Naive thymus-derived CD4-positive, alpha-beta T cell (primary cell): Measurements from ENCODE around the gene NUDT7. TPM values are rescaled to one million over a fixed set of nuclear protein-coding genes. Genes with fewer than 3 reads are reported as not detected.
A peak's percentile ranks its signal among the peaks of the same experiment; 100 is the strongest.

Source experiments
- ATAC-seq: fragments of 150-1000 bp; cut with Tn5 transposase; 2 replicates; pipeline ENCODE4 v1.10.0; 2021; ENCODE audit warnings: mild to moderate bottlenecking, moderate library complexity
- CTCF ChIA-PET: fragments of 350-600 bp; sonication (Branson Sonifier 250); formaldehyde crosslinking; loops from one replicate; lab custom pipeline; 2021; ENCODE audit warnings: antibody characterized with exemption; lab: Charles Lee
- POLR2A ChIA-PET: fragments of 350-600 bp; sonication (Branson Sonifier 250); formaldehyde crosslinking; loops from one replicate; lab custom pipeline; 2021; ENCODE audit warnings: antibody characterized with exemption, inconsistent platforms; lab: Charles Lee
- DNase-seq, 9 donors: peaks; one replicate each; pipeline versions ENCODE4 v3.0.0 to v3.0.0-alpha.2; 2020 to 2022; ENCODE audit warnings: mixed read lengths in 1 of 9
- H3K27ac ChIP-seq: one replicate; pipeline ENCODE4 v1.7.0; 2013; ENCODE audit warnings: mild to moderate bottlenecking, low read depth, low read length, moderate library complexity
- H3K27me3 ChIP-seq, 2 donors: one replicate each; pipeline ENCODE4 v1.7.0; 2013; ENCODE audit warnings: low read length in 2 of 2, mild to moderate bottlenecking in 2 of 2, moderate library complexity in 2 of 2; ENCODE audit not compliant: control insufficient read depth in 2 of 2, insufficient read depth in 2 of 2
- H3K36me3 ChIP-seq, 3 experiments: 1 replicate in 2 of 3; 2 replicates in 1 of 3; pipeline ENCODE4 v1.7.0; 2013; ENCODE audit warnings: low read length in 3 of 3, mild to moderate bottlenecking in 3 of 3, moderate library complexity in 1 of 3; ENCODE audit not compliant: insufficient read depth in 3 of 3, control insufficient read depth in 2 of 3
- H3K4me1 ChIP-seq, 2 donors: one replicate each; pipeline ENCODE4 v1.7.0; 2013; ENCODE audit warnings: low read length in 2 of 2, mild to moderate bottlenecking in 2 of 2, moderate library complexity in 1 of 2; ENCODE audit not compliant: control insufficient read depth in 2 of 2, insufficient read depth in 2 of 2
- H3K4me3 ChIP-seq: 2 replicates; pipeline ENCODE4 v1.7.0; 2013; ENCODE audit warnings: mild to moderate bottlenecking, low read length
- H3K9me3 ChIP-seq, 3 experiments: 1 replicate in 2 of 3; 2 replicates in 1 of 3; pipeline ENCODE4 v1.7.0; 2013; ENCODE audit warnings: low read length in 3 of 3; ENCODE audit not compliant: control insufficient read depth in 2 of 3
- H3K27ac Mint-ChIP-seq, 9 donors: one replicate each; pipeline ENCODE4 v1.8.0; 2020 to 2022; ENCODE audit warnings: mixed read lengths in 9 of 9, mild to moderate bottlenecking in 8 of 9, moderate library complexity in 5 of 9, inconsistent platforms in 2 of 9
- H3K27me3 Mint-ChIP-seq, 5 donors: one replicate each; pipeline ENCODE4 v1.8.0; 2021 to 2022; ENCODE audit warnings: mixed read lengths in 5 of 5, mild to moderate bottlenecking in 1 of 5
- H3K36me3 Mint-ChIP-seq, 5 donors: one replicate each; pipeline ENCODE4 v1.8.0; 2020 to 2022; ENCODE audit warnings: mixed read lengths in 5 of 5, mild to moderate bottlenecking in 3 of 5, inconsistent platforms in 1 of 5
- H3K4me1 Mint-ChIP-seq, 7 donors: one replicate each; pipeline ENCODE4 v1.8.0; 2020 to 2022; ENCODE audit warnings: mixed read lengths in 7 of 7, mild to moderate bottlenecking in 3 of 7, inconsistent platforms in 1 of 7
- H3K4me3 Mint-ChIP-seq, 10 donors: one replicate each; pipeline ENCODE4 v1.8.0; 2020 to 2022; ENCODE audit warnings: mild to moderate bottlenecking in 10 of 10, mixed read lengths in 10 of 10, moderate library complexity in 6 of 10, inconsistent platforms in 2 of 10
- H3K9me3 Mint-ChIP-seq, 11 donors: one replicate each; pipeline ENCODE4 v1.8.0; 2020 to 2022; ENCODE audit warnings: mixed read lengths in 11 of 11, mild to moderate bottlenecking in 4 of 11, inconsistent platforms in 1 of 11, moderate library complexity in 1 of 11
- intact Hi-C, 2 donors: fragments of 100-400 bp; cut with micrococcal nuclease; formaldehyde crosslinking; loops; one replicate each; pipeline ENCODE4 v1.15.1; 2023
- polyA plus RNA-seq, 2 donors: library from polyadenylated mRNA; unstranded; fragments of 300-500 nt; fragmentation: Illumina TruSeq; gene quantifications; one replicate each; pipeline ENCODE4 v1.2.3, GENCODE V29; 2021
- total RNA-seq, 6 experiments: library from RNA in 5 of 6; stranded (reverse) in 5 of 6; gene quantifications; 1 replicate in 5 of 6; 2 replicates in 1 of 6; pipeline ENCODE4 v1.2.3 and lab custom pipeline; 2021 to 2026

NUDT7 gene
- total and polyA plus RNA-seq, 7 experiments from 2014 or later, result 2.1 to 22.8 (median 10.0) TPM

- Histone ChIP-seq H3K4me3 (no peak overlapping the region), H3K4me1 (no peaks in the 10 kb centered on the region), H3K9me3 (no peaks in the 10 kb centered on the region), H3K36me3 (no peaks in the 10 kb centered on the region), H3K27me3 (no peaks in the 10 kb centered on the region), H3K27ac (no peak overlapping the region)
- intact Hi-C loops, result no loop called here
- Mint-ChIP-seq H3K27ac (no peak overlapping the region), H3K4me1 (no peaks in the 10 kb centered on the region), H3K4me3 (no peak overlapping the region), H3K36me3 (no peaks in the 10 kb centered on the region), H3K27me3 (peaks cover 8 to 46% (median 39%) of the 10 kb centered on the region in 5 donors), H3K9me3 (peaks cover 0 to 1% (median 0%) of the 10 kb centered on the region in 11 donors)
- ATAC-seq (no peak), DNase-seq (no peak)
- ChIA-PET POLR2A (no interaction called here), CTCF (no interaction called here)
Observed at GRCh38 chr16:77692612-77693011, 29.7 kb upstream of the NUDT7 start.

- DNase-seq (no peak), ATAC-seq (no peak)
- no peak overlapping the region for H3K27ac ChIP-seq
- H3K4me1 Mint-ChIP-seq, result no peaks in the 10 kb centered on the region
- no peaks in the 10 kb centered on the region for H3K27me3 ChIP-seq
- POLR2A ChIA-PET, result no interaction called here
- CTCF ChIA-PET, result no interaction called here
- no peaks in the 10 kb centered on the region for H3K9me3 ChIP-seq
- intact Hi-C loops, result no loop called here
- H3K36me3 Mint-ChIP-seq, result no peaks in the 10 kb centered on the region
- no peak overlapping the region for H3K4me3 Mint-ChIP-seq
- no peaks in the 10 kb centered on the region for H3K4me1 ChIP-seq
- no peak overlapping the region for H3K27ac Mint-ChIP-seq
- H3K4me3 ChIP-seq, result no peak overlapping the region
- peaks cover 0 to 1% (median 0%) of the 10 kb centered on the region in 11 donors for H3K9me3 Mint-ChIP-seq
- peaks cover 16 to 46% (median 34%) of the 10 kb centered on the region in 5 donors for H3K27me3 Mint-ChIP-seq
- no peaks in the 10 kb centered on the region for H3K36me3 ChIP-seq
Observed at GRCh38 chr16:77696149-77696548, 26.2 kb upstream of the NUDT7 start.

GRCh38 chr16:77700846-77701245 lies 21.5 kb upstream of the NUDT7 start:
- intact Hi-C loops, result no loop called here
- POLR2A ChIA-PET, result no interaction called here

GRCh38 chr16:77705351-77705750 lies 17.0 kb upstream of the NUDT7 start:
- DNase-seq, result no peak
- peaks cover 0 to 5% (median 0%) of the 10 kb centered on the region in 11 donors for H3K9me3 Mint-ChIP-seq
- no peaks in the 10 kb centered on the region for H3K27me3 ChIP-seq

More at GRCh38 chr16:77700846-77701245, 21.5 kb upstream of the NUDT7 start:
- no peaks in the 10 kb centered on the region for H3K4me1 ChIP-seq
- Mint-ChIP-seq H3K27me3 (peaks cover 10 to 25% (median 23%) of the 10 kb centered on the region in 5 donors), H3K4me3 (no peak overlapping the region), H3K4me1 (no peaks in the 10 kb centered on the region), H3K36me3 (no peaks in the 10 kb centered on the region), H3K27ac (no peak overlapping the region), H3K9me3 (peaks cover 0 to 5% (median 0%) of the 10 kb centered on the region in 11 donors)
- no peaks in the 10 kb centered on the region for H3K27me3 ChIP-seq
- H3K36me3 ChIP-seq, result no peaks in the 10 kb centered on the region
- ATAC-seq (no peak), DNase-seq (no peak)
- CTCF ChIA-PET, result no interaction called here
- no peaks in the 10 kb centered on the region for H3K9me3 ChIP-seq
- no peak overlapping the region for H3K27ac ChIP-seq
- no peak overlapping the region for H3K4me3 ChIP-seq

GRCh38 chr16:77711179-77711578 lies 11.1 kb upstream of the NUDT7 start:
- POLR2A ChIA-PET, result no interaction called here

More at GRCh38 chr16:77705351-77705750, 17.0 kb upstream of the NUDT7 start:
- POLR2A ChIA-PET, result no interaction called here
- no peaks in the 10 kb centered on the region for H3K4me1 Mint-ChIP-seq
- H3K27ac ChIP-seq, result no peak overlapping the region
- peaks cover 11 to 37% (median 14%) of the 10 kb centered on the region in 5 donors for H3K27me3 Mint-ChIP-seq
- H3K36me3 ChIP-seq, result no peaks in the 10 kb centered on the region
- no peaks in the 10 kb centered on the region for H3K36me3 Mint-ChIP-seq
- no peaks in the 10 kb centered on the region for H3K4me1 ChIP-seq
- intact Hi-C loops, result no loop called here
- H3K4me3 Mint-ChIP-seq, result no peak overlapping the region
- no peak for ATAC-seq
- no peak overlapping the region for H3K4me3 ChIP-seq
- CTCF ChIA-PET, result no interaction called here
- no peak overlapping the region for H3K27ac Mint-ChIP-seq
- H3K9me3 ChIP-seq, result no peaks in the 10 kb centered on the region

GRCh38 chr16:77711775-77712174 lies 10.5 kb upstream of the NUDT7 start:
- intact Hi-C loops, result no loop called here
- ATAC-seq (no peak), DNase-seq (no peak)
- Histone ChIP-seq H3K4me3 (no peak overlapping the region), H3K9me3 (no peaks in the 10 kb centered on the region), H3K27ac (no peak overlapping the region), H3K4me1 (no peaks in the 10 kb centered on the region), H3K27me3 (no peaks in the 10 kb centered on the region), H3K36me3 (no peaks in the 10 kb centered on the region)
- ChIA-PET CTCF (no interaction called here), POLR2A (no interaction called here)
- Mint-ChIP-seq H3K9me3 (peaks cover 0 to 2% (median 0%) of the 10 kb centered on the region in 11 donors), H3K27me3 (peaks cover 0 to 23% (median 10%) of the 10 kb centered on the region in 5 donors), H3K27ac (no peak overlapping the region), H3K36me3 (no peaks in the 10 kb centered on the region), H3K4me3 (peak overlapping the region in 1 of 10 donors; percentile 43), H3K4me1 (no peaks in the 10 kb centered on the region)

More at GRCh38 chr16:77711179-77711578, 11.1 kb upstream of the NUDT7 start:
- intact Hi-C loops, result no loop called here
- Mint-ChIP-seq H3K9me3 (peaks cover 0 to 2% (median 0%) of the 10 kb centered on the region in 11 donors), H3K36me3 (no peaks in the 10 kb centered on the region), H3K27me3 (peaks cover 0 to 26% (median 14%) of the 10 kb centered on the region in 5 donors), H3K4me1 (no peaks in the 10 kb centered on the region), H3K4me3 (no peak overlapping the region), H3K27ac (no peak overlapping the region)
- no peak for DNase-seq
- no peaks in the 10 kb centered on the region for H3K4me1 ChIP-seq
- H3K27me3 ChIP-seq, result no peaks in the 10 kb centered on the region
- H3K36me3 ChIP-seq, result no peaks in the 10 kb centered on the region
- H3K9me3 ChIP-seq, result no peaks in the 10 kb centered on the region
- H3K27ac ChIP-seq, result no peak overlapping the region
- H3K4me3 ChIP-seq, result no peak overlapping the region
- CTCF ChIA-PET, result no interaction called here
- ATAC-seq, result no peak

GRCh38 chr16:77715145-77715544 lies 7.2 kb upstream of the NUDT7 start:
- Histone ChIP-seq H3K4me1 (no peaks in the 10 kb centered on the region), H3K4me3 (no peak overlapping the region), H3K27me3 (no peaks in the 10 kb centered on the region), H3K9me3 (no peaks in the 10 kb centered on the region), H3K27ac (no peak overlapping the region), H3K36me3 (no peaks in the 10 kb centered on the region)
- H3K9me3 Mint-ChIP-seq, result no peaks in the 10 kb centered on the region
- no peaks in the 10 kb centered on the region for H3K36me3 Mint-ChIP-seq
- intact Hi-C loops, result no loop called here
- CTCF ChIA-PET, result no interaction called here
- DNase-seq (no peak), ATAC-seq (no peak)
- POLR2A ChIA-PET, result no interaction called here
- no peak overlapping the region for H3K27ac Mint-ChIP-seq
- no peak overlapping the region for H3K4me3 Mint-ChIP-seq
- H3K27me3 Mint-ChIP-seq, result peaks cover 0 to 6% (median 0%) of the 10 kb centered on the region in 5 donors
- H3K4me1 Mint-ChIP-seq, result no peaks in the 10 kb centered on the region
